ENCODE results near the gene MTCL3.

The MTCL3 gene

GRCh38 chr6:127514179-127514772 lies 4.9 kb downstream of the MTCL3 start:
- H3K9me3 Mint-ChIP-seq = peaks cover 3% of the 10 kb centered on the region
- peaks cover 32% of the 10 kb centered on the region for H3K27me3 Mint-ChIP-seq
- TF ChIP-seq, protein P1, sequence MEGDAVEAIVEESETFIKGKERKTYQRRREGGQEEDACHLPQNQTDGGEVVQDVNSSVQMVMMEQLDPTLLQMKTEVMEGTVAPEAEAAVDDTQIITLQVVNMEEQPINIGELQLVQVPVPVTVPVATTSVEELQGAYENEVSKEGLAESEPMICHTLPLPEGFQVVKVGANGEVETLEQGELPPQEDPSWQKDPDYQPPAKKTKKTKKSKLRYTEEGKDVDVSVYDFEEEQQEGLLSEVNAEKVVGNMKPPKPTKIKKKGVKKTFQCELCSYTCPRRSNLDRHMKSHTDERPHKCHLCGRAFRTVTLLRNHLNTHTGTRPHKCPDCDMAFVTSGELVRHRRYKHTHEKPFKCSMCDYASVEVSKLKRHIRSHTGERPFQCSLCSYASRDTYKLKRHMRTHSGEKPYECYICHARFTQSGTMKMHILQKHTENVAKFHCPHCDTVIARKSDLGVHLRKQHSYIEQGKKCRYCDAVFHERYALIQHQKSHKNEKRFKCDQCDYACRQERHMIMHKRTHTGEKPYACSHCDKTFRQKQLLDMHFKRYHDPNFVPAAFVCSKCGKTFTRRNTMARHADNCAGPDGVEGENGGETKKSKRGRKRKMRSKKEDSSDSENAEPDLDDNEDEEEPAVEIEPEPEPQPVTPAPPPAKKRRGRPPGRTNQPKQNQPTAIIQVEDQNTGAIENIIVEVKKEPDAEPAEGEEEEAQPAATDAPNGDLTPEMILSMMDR (IDR thresholded peaks at IDR 0.05) = no peak
- H3K27ac Mint-ChIP-seq = no peak overlapping the region
- DNase-seq = no peak
- peak overlapping the region; percentile 86 for H3K4me3 Mint-ChIP-seq
- H3K4me1 Mint-ChIP-seq = peaks cover 26% of the 10 kb centered on the region
- intact Hi-C loops (cut with micrococcal nuclease) = loop anchor here (2.0 kb wide), 1 partner anchor 211 kb away; no protein-coding TSS in a partner anchor
- no peak for ATAC-seq (ENCODE audit: low read depth)
- ChIA-PET POLR2A (interaction anchor here (0.9 kb wide), 1 partner anchor 247 kb away, joined by 3 read pairs; the partner anchor contains the start of gene RNF146), CTCF (no interaction called here)
- no peaks in the 10 kb centered on the region for H3K36me3 Mint-ChIP-seq (ENCODE audit: low read depth)

- Mint-ChIP-seq H3K27me3 (peaks cover 24% of the 10 kb centered on the region), H3K9me3 (peaks cover 3% of the 10 kb centered on the region), H3K4me3 (no peak overlapping the region), H3K36me3 (ENCODE audit: low read depth) (no peaks in the 10 kb centered on the region), H3K4me1 (peaks cover 20% of the 10 kb centered on the region), H3K27ac (no peak overlapping the region)
- intact Hi-C loops (cut with micrococcal nuclease) = no loop called here
- ChIA-PET POLR2A (no interaction called here), CTCF (no interaction called here)
- TF ChIP-seq, protein P1 (IDR thresholded peaks at IDR 0.05) = no peak
- ATAC-seq (ENCODE audit: low read depth) = no peak
- no peak for DNase-seq
Measured at GRCh38 chr6:127513425-127513824, 5.7 kb downstream of the MTCL3 start.

GRCh38 chr6:127510876-127511275 lies 8.3 kb downstream of the MTCL3 start:
- TF ChIP-seq, protein P1 (IDR thresholded peaks at IDR 0.05) = no peak
- H3K27me3 Mint-ChIP-seq = peaks cover 9% of the 10 kb centered on the region
- no peak for ATAC-seq (ENCODE audit: low read depth)

DNA sequence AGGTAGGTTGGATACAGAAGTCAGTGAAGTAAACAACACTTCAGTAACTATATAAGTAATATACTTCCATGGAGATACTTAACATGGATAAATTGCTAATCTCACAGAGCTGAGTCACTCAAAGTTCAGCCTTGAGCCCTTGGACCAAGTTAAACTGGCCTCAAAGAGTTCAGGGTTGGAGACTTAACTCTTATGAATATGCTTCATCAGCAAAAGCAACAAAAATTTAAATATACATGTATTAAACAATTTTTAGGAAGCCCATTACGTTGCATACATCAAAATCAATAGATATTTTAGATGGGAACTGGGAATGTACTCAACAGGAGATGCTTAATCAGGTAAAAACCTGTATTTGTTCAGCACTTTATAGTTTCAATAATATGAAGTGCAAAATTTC lies 12.2 kb downstream of the MTCL3 start:
- Mint-ChIP-seq H3K27me3 (no peaks in the 10 kb centered on the region), H3K4me1 (no peaks in the 10 kb centered on the region), H3K4me3 (no peak overlapping the region), H3K9me3 (peaks cover 3% of the 10 kb centered on the region), H3K36me3 (ENCODE audit: low read depth) (no peaks in the 10 kb centered on the region), H3K27ac (no peak overlapping the region)
- ChIA-PET POLR2A (no interaction called here), CTCF (interaction anchor here (1.1 kb wide), 1 partner anchor 10 kb away, joined by 3 read pairs; no protein-coding TSS in a partner anchor)
- ATAC-seq (ENCODE audit: low read depth) (no peak), DNase-seq (no peak)
- intact Hi-C loops (cut with micrococcal nuclease) = no loop called here
- TF ChIP-seq, protein P1 (IDR thresholded peaks at IDR 0.05) = no peak

More at GRCh38 chr6:127510876-127511275, 8.3 kb downstream of the MTCL3 start:
- Mint-ChIP-seq H3K4me1 (peaks cover 12% of the 10 kb centered on the region), H3K9me3 (peaks cover 3% of the 10 kb centered on the region), H3K4me3 (no peak overlapping the region), H3K36me3 (ENCODE audit: low read depth) (no peaks in the 10 kb centered on the region), H3K27ac (no peak overlapping the region)
- no peak for DNase-seq
- intact Hi-C loops (cut with micrococcal nuclease) = no loop called here
- POLR2A ChIA-PET = no interaction called here
- CTCF ChIA-PET = no interaction called here

GRCh38 chr6:127503022-127503421 lies 16.1 kb downstream of the MTCL3 start:
- intact Hi-C loops (cut with micrococcal nuclease) = no loop called here
- TF ChIP-seq, protein P1 (IDR thresholded peaks at IDR 0.05) = no peak
- H3K27me3 Mint-ChIP-seq = peaks cover 6% of the 10 kb centered on the region
- H3K27ac Mint-ChIP-seq = no peak overlapping the region
- H3K4me3 Mint-ChIP-seq = no peak overlapping the region
- H3K36me3 Mint-ChIP-seq (ENCODE audit: low read depth) = no peaks in the 10 kb centered on the region
- H3K4me1 Mint-ChIP-seq = no peaks in the 10 kb centered on the region
- no peak for DNase-seq
- ChIA-PET CTCF (no interaction called here), POLR2A (no interaction called here)
- H3K9me3 Mint-ChIP-seq = no peaks in the 10 kb centered on the region
- no peak for ATAC-seq (ENCODE audit: low read depth)

Data from activated B cell treated with CpG ODN at 0.5 μM for 24 hours (primary cell).